Sigmoid colon (tissue), 4 donors: Measurements from ENCODE around the gene CCDC186.

Experiments used
- EP300 ChIP-seq, 4 donors: sonication (generic); formaldehyde crosslinking; IDR thresholded peaks; one replicate each; pipeline ENCODE4 v1.6.1; 2017; ENCODE audit warnings: antibody characterized with exemption in 4 of 4
- POLR2A ChIP-seq, 2 donors: fragments of 450-650 bp; IDR thresholded peaks; one replicate each; pipeline ENCODE4 v1.6.1; 2016; ENCODE audit warnings: antibody characterized with exemption in 2 of 2, mild to moderate bottlenecking in 2 of 2, moderate library complexity in 2 of 2
- POLR2AphosphoS5 ChIP-seq, 4 donors: sonication (generic); formaldehyde crosslinking; IDR thresholded peaks; one replicate each; pipeline ENCODE4 v1.6.1; 2017; ENCODE audit warnings: antibody characterized with exemption in 4 of 4
- TF ChIP-seq, protein P1 (sequence below), 4 experiments: fragments of 450-650 bp in 3 of 4; fragments of 200-600 bp in 1 of 4; IDR thresholded peaks; one replicate each; pipeline ENCODE4 v1.5.1; 2016 to 2019; ENCODE audit warnings: antibody characterized with exemption in 4 of 4, mild to moderate bottlenecking in 3 of 4, moderate library complexity in 2 of 4

DNA sequence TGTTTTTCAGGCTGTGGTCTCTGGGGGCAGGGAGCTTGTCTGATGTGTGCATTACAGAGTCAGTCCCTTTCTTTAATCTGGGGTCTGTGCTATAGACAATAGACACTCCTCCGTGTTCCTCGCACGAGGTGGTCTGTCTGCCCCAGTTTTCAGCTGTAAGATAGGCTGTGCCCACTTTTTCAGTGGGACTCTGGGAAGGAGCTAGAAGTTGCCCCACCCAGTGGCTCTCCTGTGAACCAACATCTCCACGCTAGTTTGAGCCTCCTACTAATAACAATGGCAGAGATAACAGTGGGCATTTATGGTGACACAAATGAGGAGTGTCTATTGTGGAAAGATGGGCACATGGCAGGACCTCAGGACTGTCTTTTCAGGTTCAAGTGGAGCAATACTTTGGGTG lies 86.3 kb downstream of the CCDC186 start:
- TF ChIP-seq, protein P1, sequence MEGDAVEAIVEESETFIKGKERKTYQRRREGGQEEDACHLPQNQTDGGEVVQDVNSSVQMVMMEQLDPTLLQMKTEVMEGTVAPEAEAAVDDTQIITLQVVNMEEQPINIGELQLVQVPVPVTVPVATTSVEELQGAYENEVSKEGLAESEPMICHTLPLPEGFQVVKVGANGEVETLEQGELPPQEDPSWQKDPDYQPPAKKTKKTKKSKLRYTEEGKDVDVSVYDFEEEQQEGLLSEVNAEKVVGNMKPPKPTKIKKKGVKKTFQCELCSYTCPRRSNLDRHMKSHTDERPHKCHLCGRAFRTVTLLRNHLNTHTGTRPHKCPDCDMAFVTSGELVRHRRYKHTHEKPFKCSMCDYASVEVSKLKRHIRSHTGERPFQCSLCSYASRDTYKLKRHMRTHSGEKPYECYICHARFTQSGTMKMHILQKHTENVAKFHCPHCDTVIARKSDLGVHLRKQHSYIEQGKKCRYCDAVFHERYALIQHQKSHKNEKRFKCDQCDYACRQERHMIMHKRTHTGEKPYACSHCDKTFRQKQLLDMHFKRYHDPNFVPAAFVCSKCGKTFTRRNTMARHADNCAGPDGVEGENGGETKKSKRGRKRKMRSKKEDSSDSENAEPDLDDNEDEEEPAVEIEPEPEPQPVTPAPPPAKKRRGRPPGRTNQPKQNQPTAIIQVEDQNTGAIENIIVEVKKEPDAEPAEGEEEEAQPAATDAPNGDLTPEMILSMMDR (IDR thresholded peaks at IDR 0.05), result no peak
- TF ChIP-seq POLR2A (IDR thresholded peaks at IDR 0.05) (no peak), POLR2AphosphoS5 (IDR thresholded peaks at IDR 0.05) (no peak), EP300 (IDR thresholded peaks at IDR 0.05) (no peak)
